PC-3 (cell line): ENCODE results near the gene AMH.

Source experiments
- EZH2 ChIP-seq: fragments of 300-600 bp; sonication (generic); IDR thresholded peaks from one replicate; pipeline ENCODE4 v1.6.1; 2017; ENCODE audit warnings: antibody characterized with exemption, mild to moderate bottlenecking, low read length; ENCODE audit not compliant: unreplicated experiment
- TF ChIP-seq, protein P1 (sequence below): fragments of 300-600 bp; sonication (generic); conservative IDR thresholded peaks from 2 replicates; pipeline ENCODE4 v1.5.1; 2017; ENCODE audit warnings: antibody characterized with exemption, low read depth, mild to moderate bottlenecking, low read length

DNA sequence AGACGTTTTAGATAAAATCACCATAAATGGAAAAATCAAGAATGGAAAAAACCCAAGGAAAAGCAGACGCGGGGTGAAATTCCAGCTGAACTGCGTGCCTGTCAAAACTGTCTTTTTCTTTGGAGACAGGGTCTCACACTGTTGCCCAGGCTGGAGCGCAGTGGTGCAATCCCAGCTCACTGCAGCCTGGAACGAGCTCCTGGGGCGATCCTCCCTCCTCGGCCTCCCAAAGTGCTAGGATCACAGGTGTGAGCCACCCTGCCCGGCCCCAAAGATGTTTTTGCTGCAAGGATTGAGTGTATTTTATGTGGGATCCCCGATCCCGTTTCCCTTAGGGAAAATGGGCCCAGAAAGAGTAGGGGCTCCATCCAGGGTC, 33.7 kb downstream of the AMH start:
- TF ChIP-seq EZH2: no peak
- TF ChIP-seq, protein P1, sequence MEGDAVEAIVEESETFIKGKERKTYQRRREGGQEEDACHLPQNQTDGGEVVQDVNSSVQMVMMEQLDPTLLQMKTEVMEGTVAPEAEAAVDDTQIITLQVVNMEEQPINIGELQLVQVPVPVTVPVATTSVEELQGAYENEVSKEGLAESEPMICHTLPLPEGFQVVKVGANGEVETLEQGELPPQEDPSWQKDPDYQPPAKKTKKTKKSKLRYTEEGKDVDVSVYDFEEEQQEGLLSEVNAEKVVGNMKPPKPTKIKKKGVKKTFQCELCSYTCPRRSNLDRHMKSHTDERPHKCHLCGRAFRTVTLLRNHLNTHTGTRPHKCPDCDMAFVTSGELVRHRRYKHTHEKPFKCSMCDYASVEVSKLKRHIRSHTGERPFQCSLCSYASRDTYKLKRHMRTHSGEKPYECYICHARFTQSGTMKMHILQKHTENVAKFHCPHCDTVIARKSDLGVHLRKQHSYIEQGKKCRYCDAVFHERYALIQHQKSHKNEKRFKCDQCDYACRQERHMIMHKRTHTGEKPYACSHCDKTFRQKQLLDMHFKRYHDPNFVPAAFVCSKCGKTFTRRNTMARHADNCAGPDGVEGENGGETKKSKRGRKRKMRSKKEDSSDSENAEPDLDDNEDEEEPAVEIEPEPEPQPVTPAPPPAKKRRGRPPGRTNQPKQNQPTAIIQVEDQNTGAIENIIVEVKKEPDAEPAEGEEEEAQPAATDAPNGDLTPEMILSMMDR: no peak
